Measurements from ENCODE around the gene AKAP12.
A peak's percentile ranks its signal among the peaks of the same experiment; 100 is the strongest.

Gene AKAP12

GRCh38 chr6:151291722-151292059, 51.9 kb downstream of the AKAP12 start:
- ChIA-PET CTCF (interaction anchor here (0.6 to 1.0 kb wide), 5 partner anchors 25 to 277 kb away, joined by 3 to 7 read pairs (median 4); no protein-coding TSS in a partner anchor), POLR2A (interaction anchor here (0.9 kb wide), 1 partner anchor 15 kb away, joined by 3 read pairs; no protein-coding TSS in a partner anchor)
- no peak for TF ChIP-seq HDGF (IDR thresholded peaks at IDR 0.05; ENCODE audit: borderline replicate concordance)
- no peak for TF ChIP-seq SUZ12 (IDR thresholded peaks at IDR 0.05)
- TF ChIP-seq FOXK2 (IDR thresholded peaks at IDR 0.05), result no peak
- no peak for TF ChIP-seq NFRKB (IDR thresholded peaks at IDR 0.05)
- no peak for DNase-seq (ENCODE audit: extremely low spot score)

- ChIA-PET CTCF (no interaction called here), POLR2A (no interaction called here)
- no peak for TF ChIP-seq LEF1 (IDR thresholded peaks at IDR 0.05; ENCODE audit: borderline replicate concordance)
- TF ChIP-seq ELF4 (IDR thresholded peaks at IDR 0.05), result no peak
- peak; percentile 59; the same call in 1 of the 2 replicates for TF ChIP-seq PKNOX1 (IDR thresholded peaks at IDR 0.05)
- no peak for TF ChIP-seq BHLHE40 (IDR thresholded peaks at IDR 0.05; ENCODE audit: borderline replicate concordance)
- TF ChIP-seq FOXK2 (IDR thresholded peaks at IDR 0.05), result no peak
- no peak for DNase-seq (ENCODE audit: extremely low spot score)
Measured at GRCh38 chr6:151292974-151293687, 53.4 kb downstream of the AKAP12 start.

- CTCF ChIA-PET, result no interaction called here
- DNase-seq (ENCODE audit: extremely low spot score), result no peak
- POLR2A ChIA-PET, result no interaction called here
- TF ChIP-seq NFRKB (IDR thresholded peaks at IDR 0.05) (no peak), LEF1 (IDR thresholded peaks at IDR 0.05; ENCODE audit: borderline replicate concordance) (no peak), BHLHE40 (IDR thresholded peaks at IDR 0.05; ENCODE audit: borderline replicate concordance) (no peak), ELF4 (IDR thresholded peaks at IDR 0.05) (no peak), SUZ12 (IDR thresholded peaks at IDR 0.05) (no peak), SP1 (IDR thresholded peaks at IDR 0.05) (no peak), HDGF (IDR thresholded peaks at IDR 0.05; ENCODE audit: borderline replicate concordance) (no peak), L3MBTL2 (conservative IDR thresholded peaks at IDR 0.05) (no peak), FOXK2 (IDR thresholded peaks at IDR 0.05) (no peak)
Measured at GRCh38 chr6:151293688-151294016, 53.9 kb downstream of the AKAP12 start.

GRCh38 chr6:151294561-151295101, 54.9 kb downstream of the AKAP12 start:
- POLR2A ChIA-PET, result no interaction called here
- DNase-seq (ENCODE audit: extremely low spot score), result no peak
- peak; percentile 21; the same call in 1 of the 2 replicates for TF ChIP-seq PKNOX1 (IDR thresholded peaks at IDR 0.05)
- TF ChIP-seq CTBP1 (IDR thresholded peaks at IDR 0.05; ENCODE audit: borderline replicate concordance), result peak; percentile 49; the same call in 1 of the 2 replicates
- TF ChIP-seq NFRKB (IDR thresholded peaks at IDR 0.05), result no peak
- CTCF ChIA-PET, result no interaction called here

GRCh38 chr6:151297886-151298285, 58.1 kb downstream of the AKAP12 start:
- CTCF ChIA-PET, result no interaction called here
- TF ChIP-seq LEF1 (IDR thresholded peaks at IDR 0.05; ENCODE audit: borderline replicate concordance) (no peak), TARDBP (IDR thresholded peaks at IDR 0.05) (no peak), FOXK2 (IDR thresholded peaks at IDR 0.05) (no peak), FOXA1 (IDR thresholded peaks at IDR 0.05) (no peak), SUZ12 (IDR thresholded peaks at IDR 0.05) (no peak)

GRCh38 chr6:151299011-151299410, 59.2 kb downstream of the AKAP12 start:
- no peak for DNase-seq (ENCODE audit: extremely low spot score)
- POLR2A ChIA-PET, result no interaction called here
- CTCF ChIA-PET, result interaction anchor here (0.7 kb wide), 1 partner anchor 8 kb away, joined by 3 read pairs; no protein-coding TSS in a partner anchor
- TF ChIP-seq CTBP1 (IDR thresholded peaks at IDR 0.05; ENCODE audit: borderline replicate concordance) (peak; percentile 16; the same call in 1 of the 2 replicates), TARDBP (IDR thresholded peaks at IDR 0.05) (no peak), PKNOX1 (IDR thresholded peaks at IDR 0.05) (peak; percentile 77), L3MBTL2 (conservative IDR thresholded peaks at IDR 0.05) (no peak), SP1 (IDR thresholded peaks at IDR 0.05) (no peak), HDGF (IDR thresholded peaks at IDR 0.05; ENCODE audit: borderline replicate concordance) (no peak)

More at GRCh38 chr6:151297886-151298285, 58.1 kb downstream of the AKAP12 start:
- POLR2A ChIA-PET, result no interaction called here
- no peak for DNase-seq (ENCODE audit: extremely low spot score)

- ChIA-PET POLR2A (no interaction called here), CTCF (interaction anchor here (1.2 kb wide), 1 partner anchor 24 kb away, joined by 3 read pairs; no protein-coding TSS in a partner anchor)
- TF ChIP-seq FOXM1 (IDR thresholded peaks at IDR 0.05; ENCODE audit: borderline replicate concordance), result no peak
- TF ChIP-seq BHLHE40 (IDR thresholded peaks at IDR 0.05; ENCODE audit: borderline replicate concordance), result no peak
- TF ChIP-seq FOXA1 (IDR thresholded peaks at IDR 0.05), result no peak
- TF ChIP-seq PKNOX1 (IDR thresholded peaks at IDR 0.05), result peak; percentile 78
- no peak for DNase-seq (ENCODE audit: extremely low spot score)
Measured at GRCh38 chr6:151300267-151300991, 60.7 kb downstream of the AKAP12 start.

All from HEK293T (cell line).